AG08395 (cell line): ENCODE measurements around the gene CTNNA2.
"Not testable (repeated sequence)": the region's sequence is repeated elsewhere in the genome, so short reads cannot be mapped to it uniquely, and the experiment has no call there.

Experiments
- DNase-seq: peaks from one replicate; pipeline ENCODE4 v3.0.0; 2012; ENCODE audit warnings: mixed read lengths, low spot score

Gene CTNNA2

GRCh38 chr2:80032684-80033083 is 519.8 kb downstream of the CTNNA2 start:
- not testable (repeated sequence) for DNase-seq

DNA sequence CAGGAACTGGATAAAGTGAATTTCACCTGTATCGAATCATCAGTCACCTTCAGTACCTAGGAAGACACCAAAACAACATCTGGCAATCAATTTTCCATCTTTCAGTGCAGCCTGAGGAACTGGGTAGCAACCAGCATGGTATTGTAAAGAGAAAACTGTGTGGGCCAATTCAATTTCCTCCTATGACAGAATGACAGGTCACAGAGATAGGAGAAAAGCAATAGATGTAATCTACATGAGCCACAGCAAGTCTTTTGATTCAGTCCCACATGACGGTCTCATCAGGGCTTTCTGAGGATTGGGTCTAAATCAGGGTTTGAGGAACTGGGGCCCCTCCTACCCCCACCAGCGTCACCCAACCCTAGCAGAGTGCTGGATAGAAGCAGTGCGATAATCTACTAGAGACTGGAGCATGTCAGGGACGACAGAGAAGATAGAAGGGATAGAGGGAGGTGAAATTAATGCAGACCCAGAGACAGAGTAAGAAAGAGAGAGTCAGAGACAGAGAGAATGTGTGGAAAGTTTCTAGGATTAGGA is 523.0 kb downstream of the CTNNA2 start:
- no peak for DNase-seq

- DNase-seq, result no peak
Observed at GRCh38 chr2:80037310-80037709, 524.5 kb downstream of the CTNNA2 start.

DNA sequence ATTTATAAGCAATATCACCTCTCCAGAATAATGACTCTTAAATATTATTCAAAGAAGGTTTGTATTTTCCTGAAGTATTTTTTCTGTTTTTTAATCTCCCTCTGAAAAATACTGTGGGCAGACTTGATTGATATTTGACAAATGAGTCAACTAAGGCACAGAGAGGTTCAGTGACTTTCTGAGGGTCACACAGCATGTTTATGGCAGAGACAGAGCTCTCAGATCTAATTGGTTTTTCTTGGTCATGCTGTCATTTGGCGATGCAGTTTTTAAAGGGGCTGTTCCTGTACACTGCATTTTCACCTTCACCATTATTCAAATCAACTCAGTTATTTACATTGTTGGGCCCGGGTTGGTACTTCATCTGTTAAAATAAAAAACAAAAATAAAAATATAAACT is 527.4 kb downstream of the CTNNA2 start:
- DNase-seq, result no peak

- DNase-seq, result no peak
Observed at GRCh38 chr2:80042635-80043034, 529.8 kb downstream of the CTNNA2 start.

DNA sequence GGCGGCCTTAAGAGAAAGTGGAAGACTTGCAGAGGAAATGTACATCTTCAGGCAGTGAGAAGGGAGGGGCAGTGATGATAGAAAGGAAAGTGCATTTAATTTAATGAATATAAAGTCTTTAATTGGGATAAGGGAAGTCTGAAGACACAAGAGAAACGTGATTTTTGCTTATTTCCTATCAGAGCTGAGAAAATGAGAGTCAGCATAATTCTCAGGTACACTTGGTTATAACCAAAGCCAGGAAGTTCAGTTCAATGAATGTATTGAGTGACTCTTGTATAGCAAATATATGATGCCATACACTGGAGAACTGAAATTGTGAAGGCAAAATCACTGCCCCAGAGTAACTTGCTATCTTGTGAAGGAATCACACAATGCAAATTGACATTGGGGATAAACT is 535.4 kb downstream of the CTNNA2 start:
- DNase-seq, result no peak

GRCh38 chr2:80050246-80050645 is 537.4 kb downstream of the CTNNA2 start:
- no peak for DNase-seq

GRCh38 chr2:80053522-80054345 is 540.9 kb downstream of the CTNNA2 start:
- no peak for DNase-seq

DNA sequence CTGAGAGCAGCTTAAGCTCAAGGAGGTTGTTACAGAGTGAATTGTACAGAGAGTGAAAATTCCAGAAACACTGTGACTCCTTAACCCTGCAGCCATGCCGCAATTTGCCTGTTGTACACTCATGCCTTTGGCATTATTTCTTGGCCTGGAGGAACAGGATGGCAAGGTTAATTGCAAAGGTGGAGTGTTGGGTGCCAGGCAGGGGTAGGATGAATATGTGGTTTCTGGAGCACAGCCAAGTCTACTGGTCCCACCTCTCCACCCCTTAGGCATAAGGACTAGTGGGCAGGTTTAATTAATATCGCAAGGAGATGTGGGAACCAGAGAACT is 541.5 kb downstream of the CTNNA2 start:
- no peak for DNase-seq

DNA sequence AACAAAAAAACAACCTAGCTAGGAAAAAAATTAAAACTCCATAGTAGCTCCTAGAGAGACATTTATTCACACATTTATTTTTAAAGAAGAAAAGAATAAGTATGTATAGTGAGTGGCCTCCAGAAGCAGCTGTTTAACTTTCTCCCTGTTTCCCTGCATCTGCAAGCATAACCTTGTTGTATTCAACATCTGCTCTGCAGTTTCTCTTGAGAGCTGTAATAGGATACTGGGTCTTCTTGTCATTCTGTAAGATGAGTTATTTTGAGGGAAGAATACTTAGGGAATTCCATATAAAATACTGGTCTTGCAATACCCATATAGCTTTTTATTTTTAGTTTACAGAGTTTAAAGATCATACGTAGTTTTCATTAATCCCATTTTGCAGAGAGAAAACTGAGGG is 545.1 kb downstream of the CTNNA2 start:
- DNase-seq, result no peak

DNA sequence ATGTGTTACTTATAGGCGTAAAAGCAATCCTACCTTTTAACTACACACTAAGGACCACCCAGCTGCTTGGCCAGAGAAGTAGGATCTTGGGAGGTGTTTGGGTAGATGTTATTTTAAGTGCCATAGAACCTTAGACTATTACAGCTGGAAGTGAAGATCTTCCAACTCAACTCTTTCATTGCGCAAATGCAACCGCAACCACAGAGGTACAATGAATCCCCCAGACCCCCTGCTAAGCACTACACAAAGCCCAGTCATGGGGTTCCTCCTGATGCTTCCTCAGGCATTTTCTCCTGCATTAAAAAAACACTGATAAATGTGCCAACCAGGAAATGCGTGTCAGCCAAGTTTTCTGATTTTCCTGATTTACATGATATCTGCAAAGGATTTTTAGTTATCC is 545.7 kb downstream of the CTNNA2 start:
- DNase-seq, result no peak

DNA sequence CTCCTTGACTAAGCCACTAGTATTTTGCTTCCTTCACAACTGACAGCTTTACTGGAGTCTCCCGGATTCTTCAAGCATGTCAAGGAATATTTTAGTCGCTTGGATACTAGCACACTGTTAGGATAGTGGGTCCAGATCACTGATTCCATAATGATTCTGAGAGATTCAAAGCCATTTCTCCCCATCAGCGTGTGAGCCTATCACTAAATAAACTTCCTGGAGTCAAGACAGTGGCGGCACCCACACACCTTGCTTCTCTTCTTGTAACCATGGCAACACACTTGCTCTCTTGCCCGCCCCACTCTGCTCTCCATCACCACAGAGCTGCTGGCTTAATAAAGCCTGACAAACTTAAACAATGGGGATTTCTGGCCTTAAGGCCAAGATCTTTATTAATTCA is 546.6 kb downstream of the CTNNA2 start:
- no peak for DNase-seq

GRCh38 chr2:80061881-80062280 is 549.0 kb downstream of the CTNNA2 start:
- DNase-seq, result no peak

GRCh38 chr2:80062298-80062697 is 549.4 kb downstream of the CTNNA2 start:
- DNase-seq, result no peak

DNA sequence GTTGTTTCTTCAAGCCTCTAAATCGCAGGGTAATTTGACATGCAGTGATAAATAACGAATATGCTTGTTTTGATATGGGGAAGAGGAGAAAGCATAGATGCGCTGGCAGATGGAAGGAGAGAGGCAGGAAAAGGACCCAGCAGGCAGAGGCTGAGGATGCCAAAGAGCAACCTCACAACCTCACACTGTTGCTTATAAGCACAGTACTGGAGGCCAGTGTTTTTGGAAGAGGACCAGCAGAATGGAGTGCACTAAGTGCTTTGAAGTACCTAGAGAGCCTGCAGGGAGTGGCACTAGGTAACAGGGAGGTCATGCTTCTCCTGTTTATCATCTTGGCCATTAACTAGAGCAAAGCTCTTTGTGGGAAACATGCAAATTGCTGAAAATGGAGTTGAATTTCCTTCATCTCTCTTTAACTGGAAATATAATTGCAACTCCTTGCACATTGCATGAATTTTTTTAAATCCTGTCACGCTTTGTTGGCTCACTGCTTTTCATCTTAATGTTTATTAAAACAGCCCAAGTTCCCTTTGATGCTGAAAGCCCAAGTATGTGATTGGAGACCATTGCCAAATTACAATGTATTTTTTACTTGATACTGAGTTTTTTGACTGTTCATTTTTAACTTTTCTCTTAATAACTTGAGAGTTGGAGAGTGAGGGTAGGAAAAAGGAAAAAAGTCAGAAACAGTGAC is 555.3 kb downstream of the CTNNA2 start:
- no peak for DNase-seq

DNA sequence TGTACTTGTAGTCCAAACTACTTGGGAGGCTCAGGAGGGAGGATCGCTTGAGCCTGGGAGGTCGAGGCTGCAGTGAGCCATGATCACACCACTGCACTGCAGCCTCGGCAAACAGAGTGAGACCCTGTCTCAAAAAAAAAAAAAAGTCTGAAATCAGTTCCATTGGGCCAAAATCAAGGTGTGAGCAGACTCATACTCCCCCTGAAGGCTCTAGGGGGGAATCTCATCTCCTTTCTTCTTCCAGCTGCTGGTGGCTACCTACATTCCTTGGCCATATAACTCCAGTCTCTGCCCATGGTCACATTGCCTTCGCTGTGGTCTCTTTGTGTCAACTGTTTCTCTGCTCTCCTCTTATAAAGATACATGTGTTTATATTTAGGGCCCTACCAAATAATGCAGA is 557.7 kb downstream of the CTNNA2 start:
- no peak for DNase-seq

GRCh38 chr2:80071941-80072340 is 559.1 kb downstream of the CTNNA2 start:
- DNase-seq, result no peak

DNA sequence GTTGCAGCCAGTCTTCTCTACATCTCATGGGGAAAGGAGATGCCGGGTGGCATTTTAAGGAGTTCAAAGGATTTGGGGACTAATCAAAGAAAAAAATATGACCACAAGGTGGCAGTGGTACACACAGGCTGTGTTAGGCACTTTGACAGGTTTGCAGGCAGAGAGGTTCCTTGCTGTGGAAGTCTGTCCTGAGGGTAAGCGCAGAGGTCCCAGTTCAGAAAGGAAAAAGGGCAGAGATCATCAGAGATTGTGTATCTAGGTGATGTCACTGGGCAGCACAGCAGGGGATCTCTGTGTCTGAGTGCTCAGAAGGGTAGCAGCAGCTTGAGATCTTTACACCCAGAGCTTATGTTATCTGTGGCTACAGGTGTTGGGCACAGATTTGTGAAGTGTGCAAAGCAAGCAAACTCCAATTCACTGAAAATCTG is 560.3 kb downstream of the CTNNA2 start:
- DNase-seq, result peak; percentile 74

- DNase-seq, result no peak
Observed at GRCh38 chr2:80074321-80075070, 561.6 kb downstream of the CTNNA2 start.

DNA sequence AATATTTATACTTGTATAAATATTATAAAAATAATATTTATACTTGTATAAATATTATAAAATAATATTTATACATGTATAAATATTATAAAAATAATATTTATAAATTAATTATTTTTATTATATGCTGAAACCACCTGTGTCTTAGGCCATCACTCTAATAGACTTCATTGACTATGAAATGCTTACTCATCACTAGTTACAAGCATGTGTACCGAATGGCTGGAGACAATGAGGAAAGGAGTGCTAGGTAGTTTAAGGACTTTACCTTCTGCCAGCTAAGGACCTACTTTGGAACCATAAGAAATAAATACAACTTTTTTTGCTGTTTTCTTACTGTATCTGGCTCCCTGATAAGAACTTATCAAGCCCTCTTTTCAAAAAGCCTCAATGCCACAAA is 562.9 kb downstream of the CTNNA2 start:
- DNase-seq, result no peak

DNA sequence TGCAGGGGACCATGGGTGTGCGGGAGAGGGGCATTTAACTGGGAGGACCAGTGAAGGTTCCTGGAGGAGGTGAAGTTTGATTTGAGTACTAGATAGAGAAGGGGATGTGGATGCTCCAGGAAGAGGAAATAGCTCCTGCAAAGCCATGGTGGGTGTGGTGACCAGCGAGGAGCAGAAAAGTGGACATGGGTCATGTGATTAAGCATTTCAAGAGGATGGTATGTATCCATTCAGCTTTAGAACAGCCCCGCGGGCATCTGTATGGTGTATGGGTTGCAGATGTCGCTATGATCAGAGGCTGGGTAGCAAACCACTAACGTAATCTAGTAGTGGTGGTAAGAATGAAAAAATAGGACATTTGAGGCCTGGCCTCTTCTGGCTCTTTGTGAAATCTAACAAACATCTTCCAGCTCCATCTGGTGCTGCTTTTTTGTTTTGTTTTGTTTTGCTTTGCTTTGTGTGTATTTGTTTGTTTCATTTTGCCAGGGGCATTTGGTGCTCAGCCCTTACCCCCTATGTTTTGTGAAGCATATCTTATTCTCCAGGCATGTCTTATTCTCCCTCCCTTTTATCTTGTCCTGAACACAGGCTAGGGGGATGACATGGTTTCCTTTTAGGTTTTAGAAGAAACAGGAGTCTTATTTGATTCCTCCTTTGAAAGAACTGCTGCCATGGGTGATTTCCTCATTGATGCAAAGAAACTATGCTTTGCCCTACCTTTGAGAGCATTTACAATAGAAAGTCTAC is 565.6 kb downstream of the CTNNA2 start:
- DNase-seq, result no peak

DNA sequence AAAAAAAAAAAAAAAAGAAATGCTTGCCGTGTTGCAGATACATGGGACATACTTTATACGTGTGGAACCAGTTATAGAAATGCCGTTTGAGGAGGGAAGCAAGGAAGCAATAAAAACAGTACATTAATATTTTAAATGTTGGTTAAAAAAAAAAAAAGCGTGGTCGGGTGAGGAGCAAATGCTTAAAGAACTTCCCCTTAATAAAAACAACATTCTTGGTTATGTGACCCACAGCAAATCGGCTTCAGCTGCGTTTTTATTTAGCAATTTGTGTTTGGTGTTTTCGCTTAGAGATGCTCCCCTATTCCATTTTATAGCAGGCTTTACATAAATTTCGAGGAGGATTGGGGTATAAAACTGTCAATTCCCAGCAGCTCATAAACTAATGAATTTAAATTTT is 568.1 kb downstream of the CTNNA2 start:
- no peak for DNase-seq
